Measurements from ENCODE around the gene SLC9A6.
"Not testable (repeated sequence)": the region's sequence is repeated elsewhere in the genome, so short reads cannot be mapped to it uniquely, and the experiment has no call there.

SLC9A6 gene

GRCh38 chrX:136067966-136068365 is 82.7 kb downstream of the SLC9A6 start:
- Histone ChIP-seq H3K27me3 (ENCODE audit: insufficient read depth, poor library complexity, severe bottlenecking) (no peaks in the 10 kb centered on the region), H3K27ac (ENCODE audit: poor library complexity, severe bottlenecking) (no peak overlapping the region), H3K9me3 (ENCODE audit: severe bottlenecking) (no peaks in the 10 kb centered on the region), H3K4me3 (ENCODE audit: severe bottlenecking) (no peak overlapping the region), H3K36me3 (ENCODE audit: low read depth) (no peaks in the 10 kb centered on the region), H3K4me1 (ENCODE audit: insufficient read depth, poor library complexity, severe bottlenecking) (peaks cover 22% of the 10 kb centered on the region)
- no peak for DNase-seq (ENCODE audit: low spot score)
- no peak for ATAC-seq (ENCODE audit: low read depth)
- no peak for TF ChIP-seq CTCF (IDR thresholded peaks at IDR 0.05; ENCODE audit: poor library complexity, severe bottlenecking)

- no peak overlapping the region for H3K27ac ChIP-seq (ENCODE audit: poor library complexity, severe bottlenecking)
- TF ChIP-seq CTCF (IDR thresholded peaks at IDR 0.05; ENCODE audit: poor library complexity, severe bottlenecking) = no peak
- H3K4me3 ChIP-seq (ENCODE audit: severe bottlenecking) = no peak overlapping the region
- no peaks in the 10 kb centered on the region for H3K9me3 ChIP-seq (ENCODE audit: severe bottlenecking)
- H3K36me3 ChIP-seq (ENCODE audit: low read depth) = no peaks in the 10 kb centered on the region
- DNase-seq (ENCODE audit: low spot score) (no peak), ATAC-seq (ENCODE audit: low read depth) (no peak)
- no peaks in the 10 kb centered on the region for H3K4me1 ChIP-seq (ENCODE audit: insufficient read depth, poor library complexity, severe bottlenecking)
- no peaks in the 10 kb centered on the region for H3K27me3 ChIP-seq (ENCODE audit: insufficient read depth, poor library complexity, severe bottlenecking)
Observed at GRCh38 chrX:136076942-136077341, 91.7 kb downstream of the SLC9A6 start.

GRCh38 chrX:136080766-136081165 is 95.5 kb downstream of the SLC9A6 start:
- H3K4me3 ChIP-seq (ENCODE audit: severe bottlenecking) = no peak overlapping the region
- H3K27me3 ChIP-seq (ENCODE audit: insufficient read depth, poor library complexity, severe bottlenecking) = no peaks in the 10 kb centered on the region
- no peaks in the 10 kb centered on the region for H3K36me3 ChIP-seq (ENCODE audit: low read depth)
- DNase-seq (ENCODE audit: low spot score) = no peak
- no peaks in the 10 kb centered on the region for H3K9me3 ChIP-seq (ENCODE audit: severe bottlenecking)
- no peak overlapping the region for H3K27ac ChIP-seq (ENCODE audit: poor library complexity, severe bottlenecking)
- ATAC-seq (ENCODE audit: low read depth) = no peak
- TF ChIP-seq CTCF (IDR thresholded peaks at IDR 0.05; ENCODE audit: poor library complexity, severe bottlenecking) = no peak
- H3K4me1 ChIP-seq (ENCODE audit: insufficient read depth, poor library complexity, severe bottlenecking) = no peaks in the 10 kb centered on the region

GRCh38 chrX:136086521-136086920 is 101.3 kb downstream of the SLC9A6 start:
- no peak for TF ChIP-seq CTCF (IDR thresholded peaks at IDR 0.05; ENCODE audit: poor library complexity, severe bottlenecking)
- Histone ChIP-seq H3K27me3 (ENCODE audit: insufficient read depth, poor library complexity, severe bottlenecking) (no peaks in the 10 kb centered on the region), H3K4me3 (ENCODE audit: severe bottlenecking) (no peak overlapping the region), H3K4me1 (ENCODE audit: insufficient read depth, poor library complexity, severe bottlenecking) (no peaks in the 10 kb centered on the region), H3K36me3 (ENCODE audit: low read depth) (no peaks in the 10 kb centered on the region), H3K9me3 (ENCODE audit: severe bottlenecking) (no peaks in the 10 kb centered on the region), H3K27ac (ENCODE audit: poor library complexity, severe bottlenecking) (no peak overlapping the region)
- DNase-seq (ENCODE audit: low spot score) (no peak), ATAC-seq (ENCODE audit: low read depth) (no peak)

- not testable (repeated sequence) for DNase-seq (ENCODE audit: low spot score); H3K36me3 ChIP-seq (ENCODE audit: low read depth); H3K4me3 ChIP-seq (ENCODE audit: severe bottlenecking); H3K27me3 ChIP-seq (ENCODE audit: insufficient read depth, poor library complexity, severe bottlenecking); H3K27ac ChIP-seq (ENCODE audit: poor library complexity, severe bottlenecking); ATAC-seq (ENCODE audit: low read depth); H3K9me3 ChIP-seq (ENCODE audit: severe bottlenecking); H3K4me1 ChIP-seq (ENCODE audit: insufficient read depth, poor library complexity, severe bottlenecking)
Observed at GRCh38 chrX:136091898-136092297, 106.7 kb downstream of the SLC9A6 start.
